HG02970 (cell line): Measurements from ENCODE around the gene PRRX2.

Experiments used
- ATAC-seq: cut with Tn5 transposase; IDR thresholded peaks from one replicate; pipeline ENCODE4 v1.9.1; 2021; ENCODE audit warnings: mild to moderate bottlenecking, moderate library complexity, moderate number of reproducible peaks; ENCODE audit not compliant: unreplicated experiment, low FRiP score

The PRRX2 gene

DNA sequence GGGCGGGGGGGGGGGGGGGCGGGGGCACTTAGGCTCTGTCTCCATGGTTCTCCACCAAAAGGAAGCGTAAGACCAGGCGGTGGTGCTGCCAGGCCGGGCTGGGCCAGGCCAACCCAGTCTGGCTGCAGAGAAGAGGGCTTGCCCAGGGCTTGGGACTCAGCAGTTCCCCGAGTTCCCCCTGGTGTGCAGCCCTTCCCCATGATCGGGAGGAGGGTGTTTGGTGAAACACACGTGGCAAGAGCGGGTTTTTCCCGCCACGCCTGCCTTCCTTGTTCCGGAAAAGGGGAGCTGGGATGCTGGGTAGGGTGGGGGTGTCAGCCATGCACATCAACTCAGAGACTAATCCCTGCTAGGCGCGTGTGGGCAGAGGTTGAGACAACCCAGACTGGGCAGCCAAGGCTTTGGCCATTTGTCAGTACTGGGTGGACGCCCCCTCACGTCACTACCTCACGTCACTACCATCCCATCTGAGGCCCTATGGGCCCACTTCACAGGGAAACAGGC, 32.9 kb downstream of the PRRX2 start:
- ATAC-seq: no peak

DNA sequence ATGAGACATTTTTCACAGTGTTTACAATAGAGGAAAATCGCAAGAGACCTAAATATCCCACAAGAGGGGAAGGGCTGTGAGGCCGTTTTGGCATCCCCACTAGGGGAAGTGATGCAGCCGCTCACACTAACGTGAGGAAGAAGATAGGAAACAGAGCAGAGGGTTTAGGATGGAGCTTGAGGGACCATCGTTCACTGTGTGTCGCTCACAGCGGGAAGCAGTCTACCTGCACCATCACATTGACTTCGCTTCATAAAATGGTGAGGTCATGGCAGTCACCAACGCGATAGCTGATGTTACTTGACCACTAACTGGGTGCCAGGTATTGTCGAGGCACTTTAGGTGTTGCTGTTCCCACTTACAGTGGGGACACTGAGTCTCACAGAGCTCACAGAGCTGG, 35.6 kb downstream of the PRRX2 start:
- ATAC-seq: no peak

DNA sequence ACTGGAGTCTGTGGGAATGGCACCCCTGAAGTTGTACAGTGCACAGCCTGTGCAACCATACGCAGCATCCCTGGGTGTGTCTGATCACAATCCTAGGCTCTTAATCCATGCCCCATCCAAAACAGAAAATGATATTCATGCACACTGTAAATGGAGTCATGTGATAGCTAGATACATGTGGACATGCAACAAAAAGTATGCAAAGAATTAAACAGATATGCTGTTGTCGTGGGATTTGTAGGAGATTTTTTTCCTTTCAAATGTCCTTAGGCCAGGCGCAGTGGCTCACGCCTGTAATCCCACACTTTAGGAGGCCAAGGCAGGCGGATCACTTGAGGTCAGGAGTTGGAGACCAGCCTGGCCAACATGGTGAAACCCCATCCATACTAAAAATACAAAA, 36.1 kb downstream of the PRRX2 start:
- ATAC-seq: no peak

DNA sequence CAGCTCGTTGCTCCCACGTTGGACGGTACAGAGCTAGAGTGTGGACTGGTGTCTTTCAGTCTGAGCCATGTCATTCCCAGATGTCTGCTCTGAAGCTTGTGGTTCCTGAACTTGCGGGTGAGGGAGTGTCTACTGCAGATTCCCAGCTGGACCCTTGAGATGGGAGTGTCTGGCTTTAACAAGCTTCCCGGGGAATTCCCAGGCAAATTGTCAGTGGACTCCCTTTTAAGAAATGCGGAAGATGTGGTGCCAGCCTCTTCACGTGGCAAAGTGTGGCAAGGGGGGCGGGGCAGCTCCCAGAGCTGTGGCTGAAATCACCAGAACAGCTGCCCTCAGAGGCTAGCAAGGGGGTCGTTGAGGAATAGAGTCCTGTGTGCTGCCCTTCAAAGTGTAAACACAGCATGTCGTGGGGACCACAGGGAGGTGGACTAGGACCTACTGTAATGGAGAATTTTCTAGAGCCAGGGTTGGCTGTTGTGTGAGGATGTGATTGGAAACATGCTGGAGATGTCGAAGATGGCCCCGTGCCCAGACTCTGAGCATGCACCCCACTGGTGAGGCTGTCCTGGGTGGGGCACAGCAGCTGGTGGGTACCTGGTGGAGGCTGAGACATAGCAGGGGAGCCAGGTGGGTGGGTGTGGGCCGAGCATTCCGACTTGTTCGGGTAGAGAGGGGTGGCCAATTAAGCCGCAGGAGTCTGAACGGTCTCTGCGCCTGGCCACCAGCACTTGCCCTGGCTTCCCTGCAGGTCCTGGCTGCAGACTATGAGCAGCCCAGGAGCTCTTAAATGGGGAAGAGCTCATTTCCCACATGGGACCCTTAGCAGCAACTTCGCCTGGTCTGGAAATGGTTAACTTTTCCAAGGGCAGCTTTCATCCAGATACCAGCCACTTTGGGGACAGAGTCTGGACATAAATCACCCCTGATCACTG, 37.4 kb downstream of the PRRX2 start:
- ATAC-seq: no peak

DNA sequence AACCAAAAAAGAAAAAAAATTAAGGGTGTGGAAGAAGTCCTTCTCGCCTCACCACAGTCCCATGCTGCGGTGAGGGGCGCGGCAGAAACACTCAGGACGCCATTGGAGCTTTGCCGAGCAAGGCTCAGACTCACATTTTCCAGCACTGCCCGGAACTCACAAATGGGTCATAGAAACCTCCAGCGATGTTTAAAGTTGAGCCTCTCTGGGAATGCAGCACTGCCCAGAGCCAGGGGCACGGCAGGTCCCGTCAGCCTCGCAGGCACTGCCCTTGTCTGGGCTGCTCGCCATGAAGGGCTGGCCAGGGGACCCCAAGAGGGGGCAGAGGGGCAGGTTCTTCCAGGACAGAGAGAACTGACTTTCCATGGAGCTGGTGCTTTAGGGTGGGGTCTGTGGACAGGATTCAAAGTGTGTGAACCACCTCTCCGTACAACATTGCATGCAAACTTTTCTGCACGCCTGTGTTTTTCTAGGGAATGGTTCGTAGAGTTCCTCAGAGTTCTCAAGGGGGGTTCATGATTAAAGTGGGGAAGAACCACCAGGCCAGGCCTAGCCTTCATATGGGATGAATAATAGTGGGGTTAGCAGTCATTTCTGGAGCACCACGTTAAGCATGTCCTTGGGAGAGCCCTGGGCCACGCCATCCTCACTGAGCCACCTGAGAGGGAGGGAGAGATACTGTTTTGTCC, 38.4 kb downstream of the PRRX2 start:
- no peak for ATAC-seq

DNA sequence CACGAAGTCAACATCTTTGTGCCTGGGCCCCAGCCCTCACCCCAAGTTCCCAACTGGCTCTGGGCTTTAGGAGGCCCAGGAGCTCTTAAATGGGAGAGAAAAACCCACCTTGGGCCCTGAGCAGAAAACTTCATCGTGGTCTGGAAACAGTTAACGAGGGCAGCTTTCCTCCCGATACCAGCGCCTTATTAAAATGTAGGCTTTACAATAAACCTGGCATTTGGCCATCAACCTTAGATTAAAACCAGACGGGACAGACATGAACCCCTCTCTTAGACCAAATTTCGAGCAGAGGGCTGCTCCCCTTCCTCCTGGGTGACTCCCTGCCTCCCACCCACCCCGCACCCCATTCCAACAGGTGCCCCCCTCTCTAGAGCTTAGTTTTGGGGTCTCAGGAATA, 39.4 kb downstream of the PRRX2 start:
- ATAC-seq: no peak

DNA sequence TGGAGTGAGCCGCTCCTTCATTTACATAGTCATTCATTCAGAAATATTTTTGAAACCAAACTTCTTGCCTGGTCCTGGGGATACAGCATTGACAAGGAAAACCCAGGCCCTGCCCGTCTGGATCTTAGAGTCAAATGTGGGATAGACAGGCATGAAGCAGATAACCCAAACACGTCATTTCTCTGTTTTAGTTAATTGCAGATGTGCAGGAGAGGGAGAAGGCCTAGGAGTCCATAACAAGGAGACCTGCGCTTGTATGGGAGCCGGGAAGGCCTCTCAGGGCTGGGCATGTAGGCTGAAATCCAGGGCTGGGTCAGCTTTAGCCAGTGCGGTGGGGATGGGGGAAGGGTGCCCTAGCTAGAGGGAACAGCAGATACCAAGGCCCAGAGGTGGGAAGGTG, 43.3 kb downstream of the PRRX2 start:
- no peak for ATAC-seq

DNA sequence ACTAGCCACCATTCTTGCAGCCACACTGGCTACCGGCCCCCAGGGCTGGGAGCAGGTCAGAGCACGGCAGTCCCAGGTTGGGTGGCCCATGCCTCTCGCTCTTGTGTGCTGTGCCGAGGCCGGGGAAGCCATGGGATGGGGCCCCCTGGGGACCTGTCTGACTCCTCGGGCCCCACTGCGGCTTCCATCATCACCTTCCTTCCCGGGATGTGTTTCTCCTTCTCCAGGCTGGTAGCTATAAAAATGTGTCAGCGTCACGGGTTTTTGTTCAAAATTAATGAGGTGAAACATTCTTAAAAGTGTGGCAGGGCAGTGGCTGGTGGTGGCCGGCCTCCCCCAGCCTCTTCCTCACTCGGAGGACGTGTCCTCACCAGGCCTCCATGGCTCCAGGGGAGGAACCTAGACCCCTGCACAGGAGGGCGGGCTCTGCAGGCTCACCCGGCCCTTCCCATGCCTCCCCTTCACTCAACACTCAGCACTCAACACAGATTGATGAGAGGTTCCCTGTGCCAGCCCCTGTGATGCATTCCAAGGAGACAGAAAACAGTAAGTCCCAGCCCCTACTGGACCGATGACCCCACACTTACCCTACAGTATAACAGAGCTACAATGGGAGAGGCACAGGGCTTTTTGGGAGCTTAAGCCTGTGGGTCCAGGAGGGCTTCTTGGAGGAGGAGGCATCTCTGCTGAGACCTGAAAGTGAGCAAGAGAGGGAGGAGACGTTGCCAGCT, 44.2 kb downstream of the PRRX2 start:
- no peak for ATAC-seq

DNA sequence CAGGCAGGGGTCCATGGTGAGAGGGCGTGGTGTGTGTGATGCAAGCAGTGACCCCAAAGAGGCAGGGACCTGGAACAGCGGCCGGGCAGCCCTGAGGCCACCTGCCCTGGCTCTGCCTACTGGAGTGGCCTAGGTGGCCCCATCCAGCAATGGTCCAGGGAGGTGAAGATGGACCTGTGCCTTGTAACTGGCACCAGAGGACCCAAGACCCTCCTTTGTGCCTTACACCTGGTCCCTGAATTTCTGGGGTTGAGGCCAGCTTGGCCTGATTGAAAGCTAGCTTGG, 44.7 kb downstream of the PRRX2 start:
- ATAC-seq: no peak

DNA sequence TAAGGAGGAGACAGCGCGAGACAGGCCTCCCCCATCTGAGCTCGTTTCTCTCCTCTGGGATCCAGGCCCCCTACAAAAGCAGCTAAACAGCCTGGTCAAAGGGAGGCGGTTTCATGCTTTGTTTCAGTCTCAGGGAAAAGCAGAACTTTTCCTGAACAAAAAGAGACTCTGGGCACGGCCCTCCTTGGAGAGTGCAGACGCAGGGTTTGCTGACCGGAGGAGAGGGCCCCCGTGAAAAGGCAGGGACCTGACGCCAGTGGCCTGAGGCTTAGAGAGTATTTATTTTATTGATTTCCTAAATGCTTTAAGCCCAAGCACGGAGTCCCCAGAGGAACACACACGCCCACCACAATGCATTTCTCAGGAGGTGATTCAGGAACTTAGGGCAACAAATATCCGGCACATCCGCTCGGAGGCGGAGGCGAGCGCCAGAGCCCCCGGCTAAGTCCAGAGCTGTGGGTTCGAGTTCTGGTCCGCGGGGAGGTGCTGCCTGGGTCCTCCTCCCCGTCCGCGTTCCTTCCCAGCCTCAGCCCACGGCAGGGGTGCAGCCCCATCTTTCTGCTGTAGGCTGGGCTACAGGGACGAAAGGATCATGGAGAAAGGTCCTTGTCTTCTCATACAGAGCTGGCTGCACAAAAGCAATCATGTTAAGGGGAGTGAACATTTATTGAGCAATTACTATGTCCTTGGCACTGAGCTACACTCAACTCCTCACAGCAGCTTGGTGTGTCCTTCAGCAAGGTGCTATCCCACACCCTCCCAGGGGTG, 47.4 kb downstream of the PRRX2 start:
- no peak for ATAC-seq

DNA sequence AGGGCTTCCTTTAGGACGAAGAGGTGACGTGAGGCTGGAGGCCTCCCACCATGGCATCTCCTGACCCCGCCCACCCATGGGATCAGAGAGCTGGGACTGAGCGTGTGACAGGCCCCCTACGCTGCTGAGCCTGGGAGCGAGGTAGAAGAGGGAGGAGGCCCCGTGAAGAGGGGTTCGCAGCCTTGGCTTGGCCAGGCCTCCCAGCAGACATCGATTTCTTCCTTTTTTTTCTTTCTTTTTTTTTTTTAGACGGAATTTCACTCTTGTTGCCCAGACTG, 47.9 kb downstream of the PRRX2 start:
- no peak for ATAC-seq

DNA sequence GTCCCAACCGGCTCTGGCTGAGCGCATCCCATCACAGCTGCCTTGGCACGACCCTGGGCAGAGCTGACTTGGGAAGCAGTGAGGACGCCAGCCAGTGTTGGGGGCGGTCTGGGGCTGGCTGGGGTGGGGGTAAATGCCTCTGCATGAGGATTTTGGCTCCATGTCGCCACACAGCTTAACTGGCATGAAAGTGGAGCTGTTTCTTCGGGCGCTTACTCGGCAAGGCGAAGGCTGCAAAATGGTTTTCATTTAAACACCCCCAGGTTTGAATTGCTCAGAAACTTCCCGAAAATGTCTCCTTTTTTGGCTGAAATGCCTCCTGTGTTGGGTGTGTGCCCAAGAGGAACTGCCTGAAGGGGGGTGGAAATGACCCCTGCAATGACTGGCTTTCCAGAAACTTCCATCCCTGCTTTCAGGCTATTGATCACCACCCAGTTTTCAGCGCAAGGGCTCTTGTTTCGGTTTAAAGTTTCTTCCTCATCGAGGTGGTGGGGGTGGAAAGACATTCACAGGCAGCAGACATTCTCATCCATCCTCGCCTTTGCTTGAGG, 49.1 kb downstream of the PRRX2 start:
- no peak for ATAC-seq

DNA sequence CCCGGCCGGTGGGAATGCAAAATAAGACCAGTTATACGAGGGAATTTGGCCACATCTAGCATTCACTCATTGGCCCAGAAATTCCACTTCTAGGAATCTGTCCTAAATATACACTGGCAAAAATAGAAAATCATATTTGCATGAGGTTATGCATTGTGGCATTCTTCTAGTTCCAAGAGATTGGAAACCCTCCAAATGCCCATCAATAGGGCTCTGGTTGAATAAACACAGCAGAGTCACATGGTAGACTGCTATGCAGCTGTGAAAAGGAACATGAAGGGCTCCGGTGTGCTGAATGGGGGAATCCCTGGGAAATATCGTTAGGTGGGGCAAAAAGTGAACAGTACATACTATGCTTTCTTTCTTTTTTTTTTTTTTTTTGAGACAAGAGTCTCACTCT, 50.6 kb downstream of the PRRX2 start:
- no peak for ATAC-seq

DNA sequence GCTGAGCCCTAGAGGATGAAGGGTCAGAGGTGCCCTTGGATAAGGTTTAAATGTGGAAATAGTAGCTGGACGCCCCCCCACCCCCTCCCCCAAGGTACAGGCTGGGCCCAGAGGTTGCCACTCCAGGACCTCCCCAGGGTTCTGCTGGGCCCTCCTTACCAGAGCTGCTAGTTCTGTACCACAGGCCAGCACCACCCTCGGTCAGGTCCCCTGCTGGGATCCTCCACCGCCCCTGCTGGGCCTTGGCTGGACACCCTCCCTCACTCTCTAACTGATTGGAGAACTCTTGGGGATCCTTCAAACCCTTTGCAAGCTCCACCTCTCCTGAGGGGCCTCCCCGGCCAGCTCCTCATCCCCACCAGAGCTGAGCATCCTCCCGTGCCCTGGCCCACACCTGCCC, 52.5 kb downstream of the PRRX2 start:
- no peak for ATAC-seq

DNA sequence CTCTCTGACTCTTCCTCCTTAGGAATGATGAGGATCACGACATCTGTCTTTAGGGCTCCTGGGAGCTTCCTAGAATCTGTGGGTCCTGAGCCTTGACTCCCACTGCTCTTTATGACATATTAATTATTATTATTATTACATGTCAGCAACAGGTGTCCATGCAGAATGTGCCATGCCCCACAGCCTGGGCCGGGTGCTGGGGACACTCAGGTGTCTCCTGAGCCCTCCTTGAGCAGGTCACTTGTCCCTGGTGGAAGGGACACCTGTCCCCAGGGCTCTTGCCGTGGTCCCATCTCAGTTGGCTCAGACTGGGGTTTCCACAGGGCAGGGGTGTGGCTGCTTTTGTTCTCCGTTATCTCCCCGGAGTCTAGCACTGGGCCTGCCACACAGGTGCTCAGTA, 53.2 kb downstream of the PRRX2 start:
- no peak for ATAC-seq

DNA sequence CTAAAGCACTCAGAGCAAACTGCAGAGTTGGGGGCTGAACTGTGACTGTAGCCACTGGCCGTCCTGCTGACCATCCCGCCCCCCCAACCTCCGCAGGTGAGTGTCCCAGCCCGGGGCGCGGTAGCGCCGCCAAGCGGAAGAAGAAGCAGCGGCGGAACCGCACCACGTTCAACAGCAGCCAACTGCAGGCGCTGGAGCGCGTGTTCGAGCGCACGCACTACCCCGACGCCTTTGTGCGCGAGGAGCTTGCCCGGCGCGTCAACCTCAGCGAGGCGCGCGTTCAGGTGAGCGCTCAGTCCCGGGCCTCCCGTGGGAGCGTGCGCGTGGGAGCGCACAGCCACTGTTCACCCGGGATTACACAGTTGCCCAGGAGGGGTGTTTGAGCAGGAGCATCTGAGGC, 53.7 kb downstream of the PRRX2 start:
- ATAC-seq: no peak

DNA sequence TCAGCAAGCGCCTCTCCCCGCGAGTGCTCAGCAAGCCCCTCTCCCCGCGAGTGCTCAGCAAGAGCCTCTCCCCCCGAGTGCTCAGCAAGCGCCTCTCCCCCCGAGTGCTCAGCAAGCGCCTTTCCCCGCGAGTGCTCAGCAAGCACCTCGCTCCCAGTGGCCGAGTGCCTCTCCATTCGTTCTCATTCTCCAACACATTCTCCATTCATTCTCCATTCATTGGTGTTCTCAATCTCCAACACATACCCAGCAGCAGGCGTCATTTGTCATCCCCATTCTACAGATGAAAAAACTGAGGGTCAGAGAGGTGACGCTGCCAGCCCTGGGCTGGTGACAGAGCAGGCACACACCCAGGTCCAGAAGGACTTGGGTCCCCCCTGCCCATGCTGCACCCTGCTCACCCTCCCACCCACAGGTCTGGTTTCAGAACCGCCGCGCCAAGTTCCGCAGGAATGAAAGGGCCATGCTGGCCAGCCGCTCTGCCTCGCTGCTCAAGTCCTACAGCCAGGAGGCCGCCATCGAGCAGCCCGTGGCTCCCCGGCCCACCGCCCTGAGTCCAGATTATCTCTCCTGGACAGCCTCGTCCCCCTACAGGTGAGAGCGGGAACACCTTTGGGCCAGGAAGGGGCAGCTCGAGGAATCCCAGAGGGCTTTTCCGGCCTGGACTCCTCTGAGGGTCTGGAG, 54.9 kb downstream of the PRRX2 start:
- no peak for ATAC-seq

DNA sequence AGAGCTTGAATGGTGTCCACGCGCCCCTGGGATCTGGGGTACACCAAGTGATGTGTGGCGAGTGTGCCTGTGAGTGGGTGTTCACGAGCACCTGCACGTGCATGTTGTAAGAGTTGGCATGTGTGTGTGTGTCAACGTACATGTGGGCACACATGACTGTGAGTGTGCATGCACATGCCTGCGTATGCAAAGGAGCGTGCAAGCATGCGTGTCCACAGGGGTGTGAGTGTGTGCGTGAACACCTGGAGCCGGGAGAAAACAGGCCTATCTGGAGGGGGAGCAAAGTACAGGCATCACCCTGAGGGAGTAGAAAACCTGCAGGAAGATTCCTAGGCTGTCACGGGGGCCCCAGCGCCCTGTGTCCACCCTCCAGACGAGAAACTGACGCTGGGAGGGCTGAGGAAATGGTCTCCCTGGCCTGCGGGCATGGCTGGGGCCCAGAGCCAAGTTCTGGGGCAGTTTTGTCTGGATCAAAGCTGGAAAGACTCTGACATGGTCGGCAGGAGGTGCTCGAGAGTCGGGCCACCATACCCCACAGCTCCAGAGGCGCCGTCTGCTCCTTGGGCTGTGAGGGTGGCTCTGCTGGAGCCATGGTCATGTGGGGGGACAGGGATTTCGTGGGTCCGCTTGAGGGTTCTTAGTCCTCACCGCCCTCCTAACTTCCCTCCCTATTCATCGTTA, 55.6 kb downstream of the PRRX2 start:
- ATAC-seq: no peak

DNA sequence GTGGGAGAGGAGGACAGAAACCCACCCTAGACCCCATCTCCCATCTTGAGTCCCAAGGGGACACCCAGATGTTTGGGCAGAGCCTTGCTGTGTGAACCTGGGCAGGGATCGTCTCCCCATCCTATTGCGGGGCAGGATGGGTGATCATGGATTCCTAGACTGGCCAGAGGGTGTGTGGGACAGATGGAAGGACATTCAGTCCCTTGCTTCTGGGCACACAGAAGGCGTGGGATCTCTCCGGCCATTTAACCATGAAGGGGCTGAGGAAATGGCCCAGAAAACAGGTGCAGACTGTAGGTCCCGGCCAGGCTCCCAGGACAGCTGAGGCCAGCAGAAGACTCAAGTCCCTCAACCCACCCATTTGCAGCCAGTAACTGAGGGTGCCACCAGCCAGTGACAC, 57.5 kb downstream of the PRRX2 start:
- no peak for ATAC-seq
